MCF 10A (cell line): ENCODE measurements around the gene ABHD12. TPM values are rescaled to one million over a fixed set of nuclear protein-coding genes. Genes with fewer than 3 reads are reported as not detected.

Source experiments
- BruUV-seq: library from RNA; stranded (reverse); fragments of 400-500 nt; replicated peaks from 2 replicates; lab custom pipeline; 2021; lab: Mats Ljungman, UMichigan
- CTCF ChIA-PET: fragments of 300-600 bp; sonication (Branson Sonifier 250); formaldehyde crosslinking; extraction: SDS; loops from one replicate; lab custom pipeline; 2021; ENCODE audit warnings: antibody characterized with exemption, inconsistent platforms; lab: Yijun Ruan, JAX
- POLR2A ChIA-PET: fragments of 300-600, 350-650 bp; sonication (Branson Sonifier 250); formaldehyde crosslinking; extraction: SDS; loops from one replicate; lab custom pipeline; 2020; ENCODE audit warnings: antibody characterized with exemption, inconsistent platforms; lab: Yijun Ruan, JAX
- DNase-seq: peaks from one replicate; pipeline ENCODE4 v3.0.0-alpha.2; 2018; ENCODE audit not compliant: unreplicated experiment
- H3K27ac Mint-ChIP-seq: one replicate; pipeline ENCODE4 v1.8.0; 2022; ENCODE audit warnings: mild to moderate bottlenecking, low read depth, mixed read lengths; ENCODE audit not compliant: unreplicated experiment
- H3K27me3 Mint-ChIP-seq: one replicate; pipeline ENCODE4 v1.8.0; 2022; ENCODE audit warnings: mixed read lengths; ENCODE audit not compliant: insufficient read depth, unreplicated experiment
- H3K36me3 Mint-ChIP-seq: one replicate; pipeline ENCODE4 v1.8.0; 2022; ENCODE audit warnings: mild to moderate bottlenecking, moderate library complexity, mixed read lengths; ENCODE audit not compliant: insufficient read depth, unreplicated experiment
- H3K4me1 Mint-ChIP-seq: one replicate; pipeline ENCODE4 v1.8.0; 2022; ENCODE audit warnings: mixed read lengths; ENCODE audit not compliant: insufficient read depth, unreplicated experiment
- H3K4me3 Mint-ChIP-seq: one replicate; pipeline ENCODE4 v1.8.0; 2022; ENCODE audit warnings: mild to moderate bottlenecking, moderate library complexity, mixed read lengths; ENCODE audit not compliant: unreplicated experiment
- H3K9me3 Mint-ChIP-seq: one replicate; pipeline ENCODE4 v1.8.0; 2022; ENCODE audit warnings: mixed read lengths; ENCODE audit not compliant: unreplicated experiment
- intact Hi-C: fragments of 100-400 bp; cut with micrococcal nuclease; formaldehyde crosslinking; loops from 2 replicates; pipeline ENCODE4 v1.14.1; 2022
- total RNA-seq: library from RNA; stranded (reverse); gene quantifications from 2 replicates; pipeline ENCODE4 v1.2.3, GENCODE V29; 2022
- TF ChIP-seq, protein P1 (sequence below): fragments of 200-600 bp; IDR thresholded peaks from one replicate; pipeline ENCODE4 v1.8.0; 2022; ENCODE audit warnings: antibody characterized with exemption, mild to moderate bottlenecking; ENCODE audit not compliant: unreplicated experiment

The ABHD12 gene
- total RNA-seq, 1 experiment from 2014 or later = 18.6 TPM

DNA sequence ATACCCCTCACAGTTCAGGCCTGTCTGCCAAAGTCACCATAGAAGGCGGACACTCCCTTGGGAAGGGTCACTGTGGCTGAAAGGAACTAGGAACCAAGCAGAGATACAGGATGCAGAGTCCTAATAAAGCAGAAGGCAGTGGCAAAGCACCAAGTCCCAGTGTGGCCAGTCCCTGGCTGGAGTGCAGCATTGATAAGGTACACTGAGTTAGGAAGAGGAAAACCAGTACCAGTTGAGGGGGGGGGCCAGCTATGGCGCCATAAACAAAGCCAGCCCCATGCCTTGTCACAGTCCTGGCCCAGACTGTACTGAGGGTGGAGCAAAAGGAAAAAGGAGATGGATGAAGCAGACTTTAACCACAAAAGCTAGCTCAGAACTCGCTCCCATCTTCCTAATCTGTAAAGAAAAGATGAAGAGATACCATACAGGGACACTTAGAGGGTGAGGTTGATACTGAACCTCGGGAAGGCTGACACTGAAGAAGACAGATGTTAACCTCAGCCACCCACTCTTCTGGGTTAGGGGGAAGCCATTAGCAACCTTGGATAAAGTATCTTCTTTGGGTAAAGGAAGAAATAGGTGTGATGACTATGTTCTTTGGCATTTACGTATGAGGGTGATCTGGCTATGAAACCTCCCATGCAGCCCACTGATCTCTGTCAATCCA, 7.8 kb downstream of the ABHD12 start:
- H3K9me3 Mint-ChIP-seq = no peaks in the 10 kb centered on the region
- ChIA-PET POLR2A (no interaction called here), CTCF (interaction anchor here (0.6 kb wide), 1 partner anchor 1444 kb away, joined by 3 read pairs; no protein-coding TSS in a partner anchor)
- peaks cover 20% of the 10 kb centered on the region for H3K36me3 Mint-ChIP-seq
- intact Hi-C loops = no loop called here
- no peaks in the 10 kb centered on the region for H3K27me3 Mint-ChIP-seq
- peaks cover 17% of the 10 kb centered on the region for H3K4me1 Mint-ChIP-seq
- TF ChIP-seq, protein P1, sequence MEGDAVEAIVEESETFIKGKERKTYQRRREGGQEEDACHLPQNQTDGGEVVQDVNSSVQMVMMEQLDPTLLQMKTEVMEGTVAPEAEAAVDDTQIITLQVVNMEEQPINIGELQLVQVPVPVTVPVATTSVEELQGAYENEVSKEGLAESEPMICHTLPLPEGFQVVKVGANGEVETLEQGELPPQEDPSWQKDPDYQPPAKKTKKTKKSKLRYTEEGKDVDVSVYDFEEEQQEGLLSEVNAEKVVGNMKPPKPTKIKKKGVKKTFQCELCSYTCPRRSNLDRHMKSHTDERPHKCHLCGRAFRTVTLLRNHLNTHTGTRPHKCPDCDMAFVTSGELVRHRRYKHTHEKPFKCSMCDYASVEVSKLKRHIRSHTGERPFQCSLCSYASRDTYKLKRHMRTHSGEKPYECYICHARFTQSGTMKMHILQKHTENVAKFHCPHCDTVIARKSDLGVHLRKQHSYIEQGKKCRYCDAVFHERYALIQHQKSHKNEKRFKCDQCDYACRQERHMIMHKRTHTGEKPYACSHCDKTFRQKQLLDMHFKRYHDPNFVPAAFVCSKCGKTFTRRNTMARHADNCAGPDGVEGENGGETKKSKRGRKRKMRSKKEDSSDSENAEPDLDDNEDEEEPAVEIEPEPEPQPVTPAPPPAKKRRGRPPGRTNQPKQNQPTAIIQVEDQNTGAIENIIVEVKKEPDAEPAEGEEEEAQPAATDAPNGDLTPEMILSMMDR = no peak
- no peak overlapping the region for H3K27ac Mint-ChIP-seq
- H3K4me3 Mint-ChIP-seq = no peak overlapping the region
- DNase-seq = no peak
- BruUV-seq = no TSS peak

DNA sequence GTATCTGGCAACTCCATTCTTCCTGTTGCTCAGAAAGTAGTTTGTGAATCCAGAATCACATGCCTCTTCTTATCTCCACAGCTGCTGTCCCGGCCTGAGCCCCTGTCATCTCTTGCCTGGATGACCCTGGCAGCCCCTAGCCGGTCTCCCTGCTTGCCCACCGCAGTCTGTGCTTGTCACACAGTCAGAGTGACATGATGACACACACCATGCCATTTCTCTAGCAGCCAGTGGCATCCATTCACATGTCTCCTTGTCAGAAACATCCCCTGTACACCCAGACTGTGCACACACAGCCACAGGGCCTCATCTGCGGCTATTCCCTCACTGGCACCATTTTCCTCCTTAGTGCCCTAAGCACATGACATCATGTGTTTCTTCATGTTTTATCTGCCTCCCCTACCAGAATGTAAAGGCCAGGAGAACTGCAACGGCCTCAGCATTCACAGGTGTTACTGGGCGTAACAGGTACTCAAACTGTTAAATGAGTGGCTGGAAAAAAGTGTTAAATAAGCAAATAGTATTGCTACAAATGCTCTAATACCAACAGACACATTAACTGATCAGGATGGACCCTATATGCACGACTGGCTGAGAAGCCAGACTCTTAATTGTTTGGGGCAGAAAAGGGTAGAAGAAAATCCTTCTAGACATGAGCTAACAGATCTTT, 9.6 kb downstream of the ABHD12 start:
- Mint-ChIP-seq H3K4me3 (no peak overlapping the region), H3K4me1 (peaks cover 17% of the 10 kb centered on the region), H3K27ac (no peak overlapping the region), H3K9me3 (no peaks in the 10 kb centered on the region), H3K36me3 (peaks cover 18% of the 10 kb centered on the region), H3K27me3 (no peaks in the 10 kb centered on the region)
- intact Hi-C loops = no loop called here
- ChIA-PET CTCF (interaction anchor here (0.6 kb wide), 2 partner anchors 20 to 274 kb away, joined by 3 to 5 read pairs; no protein-coding TSS in a partner anchor), POLR2A (interaction anchor here (0.5 to 1.2 kb wide), 2 partner anchors 10 to 1195 kb away, joined by 3 to 5 read pairs; no protein-coding TSS in a partner anchor)
- DNase-seq = no peak
- no TSS peak for BruUV-seq
- TF ChIP-seq, protein P1 = no peak

DNA sequence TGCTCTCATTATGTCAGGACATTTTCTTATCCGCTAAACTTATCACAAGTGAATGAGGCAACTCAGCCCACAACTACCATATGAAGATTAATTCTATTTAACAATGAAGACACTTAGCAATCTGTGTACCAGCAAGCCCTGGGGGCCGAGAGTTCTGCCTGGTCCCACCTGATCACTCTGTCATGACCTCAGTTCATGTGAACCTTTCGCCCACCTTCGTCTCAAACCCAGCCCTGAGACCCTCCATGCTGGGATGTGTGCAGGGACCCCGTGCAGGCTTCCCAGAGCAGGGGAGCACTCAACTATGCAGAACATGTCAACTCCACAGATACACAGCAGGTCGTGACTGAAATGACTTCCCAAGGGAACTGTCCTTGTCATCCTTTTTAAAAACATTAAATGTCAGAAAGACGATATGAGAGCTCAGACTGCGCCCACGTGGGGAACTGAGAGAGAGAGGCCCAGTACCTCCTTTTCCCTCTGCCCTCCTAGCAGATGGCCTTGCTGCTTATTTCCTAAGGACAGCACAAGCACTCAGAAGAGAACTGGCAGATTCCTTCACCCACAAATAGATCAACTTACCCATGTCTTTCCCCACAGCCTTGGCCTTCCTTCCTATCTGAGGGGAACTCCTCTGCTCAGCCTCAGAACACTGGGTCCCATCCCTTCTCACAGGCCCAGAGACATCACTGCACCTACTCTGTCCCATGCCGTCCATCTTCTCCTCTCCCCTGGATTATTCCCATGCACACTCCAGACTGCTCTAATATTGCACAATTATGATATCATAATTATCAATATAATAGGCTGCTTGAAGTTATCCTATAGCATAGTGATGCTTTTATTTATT, 11.5 kb downstream of the ABHD12 start:
- no peak for DNase-seq
- ChIA-PET CTCF (no interaction called here), POLR2A (no interaction called here)
- H3K36me3 Mint-ChIP-seq = peaks cover 18% of the 10 kb centered on the region
- H3K4me1 Mint-ChIP-seq = peaks cover 17% of the 10 kb centered on the region
- no peaks in the 10 kb centered on the region for H3K27me3 Mint-ChIP-seq
- H3K27ac Mint-ChIP-seq = no peak overlapping the region
- intact Hi-C loops = no loop called here
- BruUV-seq = no TSS peak
- no peak overlapping the region for H3K4me3 Mint-ChIP-seq
- TF ChIP-seq, protein P1 = no peak
- H3K9me3 Mint-ChIP-seq = no peaks in the 10 kb centered on the region
